Common myeloid progenitor, CD34-positive (primary cell): ENCODE results near the gene QRICH1.

Source experiments
- CTCF ChIA-PET: fragments of 350-600 bp; sonication (Branson Sonifier 250); formaldehyde crosslinking; loops from one replicate; lab custom pipeline; 2021; ENCODE audit warnings: antibody characterized with exemption; lab: Charles Lee
- POLR2A ChIA-PET: fragments of 350-600 bp; sonication (Branson Sonifier 250); formaldehyde crosslinking; loops from one replicate; lab custom pipeline; 2021; ENCODE audit warnings: antibody characterized with exemption; lab: Charles Lee
- DNase-seq, 3 donors: peaks; one replicate each; pipeline versions ENCODE4 v3.0.0 to v3.0.0-alpha.2; 2013
- H3K27ac ChIP-seq, 2 experiments: 1 replicate in 1 of 2; 2 replicates in 1 of 2; pipeline ENCODE4 v1.7.0; 2013; ENCODE audit warnings: inconsistent platforms in 2 of 2, low read length in 2 of 2, mild to moderate bottlenecking in 2 of 2, low read depth in 1 of 2, moderate library complexity in 1 of 2; ENCODE audit not compliant: severe bottlenecking in 2 of 2, insufficient read depth in 1 of 2, poor library complexity in 1 of 2
- H3K27me3 ChIP-seq, 5 experiments: replicated peaks in 2 of 5; 1 replicate in 3 of 5; 2 replicates in 2 of 5; pipeline versions ENCODE4 v1.6.1 to v1.7.0; 2013; ENCODE audit warnings: low read length in 4 of 5, mild to moderate bottlenecking in 2 of 5, moderate library complexity in 2 of 5, inconsistent platforms in 1 of 5; ENCODE audit not compliant: insufficient read depth in 5 of 5, control insufficient read depth in 4 of 5
- H3K36me3 ChIP-seq, 4 experiments: 1 replicate in 2 of 4; 2 replicates in 2 of 4; pipeline versions ENCODE4 v1.6.1 to v1.7.0; 2013; ENCODE audit warnings: low read length in 3 of 4, control low read depth in 1 of 4, mild to moderate bottlenecking in 1 of 4; ENCODE audit not compliant: control insufficient read depth in 4 of 4, insufficient read depth in 4 of 4
- H3K4me1 ChIP-seq, 4 experiments: 1 replicate in 3 of 4; 2 replicates in 1 of 4; pipeline versions ENCODE4 v1.6.1 to v1.7.1; 2013; ENCODE audit warnings: low read length in 3 of 4, mild to moderate bottlenecking in 3 of 4, control low read depth in 1 of 4, inconsistent platforms in 1 of 4, moderate library complexity in 1 of 4; ENCODE audit not compliant: control insufficient read depth in 4 of 4, insufficient read depth in 4 of 4; ENCODE audit errors: control extremely low read depth in 1 of 4
- H3K4me3 ChIP-seq, 7 experiments: 1 replicate in 4 of 7; 2 replicates in 3 of 7; pipeline versions ENCODE4 v1.5.1 to v1.7.0; 2013; ENCODE audit warnings: mild to moderate bottlenecking in 7 of 7, low read length in 6 of 7, moderate library complexity in 6 of 7, inconsistent platforms in 2 of 7, low read depth in 2 of 7, control low read depth in 1 of 7; ENCODE audit not compliant: insufficient read depth in 4 of 7, control insufficient read depth in 1 of 7; ENCODE audit errors: extremely low read depth in 1 of 7
- H3K9me3 ChIP-seq, 5 experiments: 1 replicate in 4 of 5; 2 replicates in 1 of 5; pipeline versions ENCODE4 v1.6.1 to v1.7.1; 2013; ENCODE audit warnings: low read length in 4 of 5, mild to moderate bottlenecking in 2 of 5, inconsistent platforms in 1 of 5, low read depth in 1 of 5, moderate library complexity in 1 of 5; ENCODE audit not compliant: control insufficient read depth in 4 of 5, insufficient read depth in 2 of 5; ENCODE audit errors: control extremely low read depth in 1 of 5
- WGBS: methylation state at CpG from one replicate; pipeline ENCODE4 v1.1.5; 2013; ENCODE audit not compliant: insufficient coverage; 5-methylcytosine and 5-hydroxymethylcytosine counted together

QRICH1 gene

DNA sequence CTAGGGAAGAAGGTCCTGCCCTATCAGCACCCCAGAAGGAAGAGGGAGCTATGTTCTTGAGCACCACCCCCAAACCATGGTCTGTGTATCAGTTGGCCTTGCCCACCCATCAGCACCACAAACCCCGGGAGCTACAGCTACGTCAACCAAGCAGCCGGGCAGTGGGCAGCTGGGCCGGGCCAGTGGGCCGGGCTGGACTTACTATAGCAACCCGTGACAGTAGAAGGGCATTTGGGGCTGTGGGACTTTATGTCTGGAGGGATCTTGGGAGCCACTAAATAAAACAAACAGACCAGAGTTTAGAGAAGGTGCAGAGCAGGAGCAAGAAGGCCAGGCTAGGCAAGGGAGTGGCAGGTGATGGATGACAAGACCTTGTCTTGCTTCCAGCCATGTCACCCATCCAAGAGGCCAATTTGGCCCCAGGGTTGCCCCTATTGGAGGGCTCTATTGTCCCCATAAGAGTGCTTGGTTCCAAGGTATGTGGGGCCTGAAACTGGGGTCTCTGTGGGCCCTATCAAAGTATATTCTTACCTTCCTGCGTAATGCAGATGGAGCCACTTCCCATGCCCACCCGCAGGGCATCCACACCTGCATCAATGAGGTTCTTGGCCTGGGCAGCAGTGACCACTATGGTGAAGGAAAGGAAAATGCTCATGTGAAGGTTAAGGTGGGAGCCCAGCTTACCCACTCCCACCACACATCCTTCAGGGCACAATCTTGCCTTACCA lies 67.9 kb downstream of the QRICH1 start:
- no peaks in the 10 kb centered on the region for H3K27me3 ChIP-seq
- peak overlapping the region in 1 of 2 experiments; percentile 6 for H3K27ac ChIP-seq
- H3K9me3 ChIP-seq, result no peaks in the 10 kb centered on the region
- no peak overlapping the region for H3K4me3 ChIP-seq
- ChIA-PET POLR2A (no interaction called here), CTCF (interaction anchor here (0.7 to 2.6 kb wide), 4 partner anchors 28 to 51 kb away, joined by 3 to 14 read pairs (median 4); partner anchors contain the start of gene P4HTM)
- peaks cover 8 to 63% (median 42%) of the 10 kb centered on the region in 4 experiments for H3K4me1 ChIP-seq
- DNase-seq, result no peak
- 98% methylated on average over 6 of the region's 8 CpGs for WGBS
- peaks cover 5 to 71% (median 43%) of the 10 kb centered on the region in 4 experiments for H3K36me3 ChIP-seq

DNA sequence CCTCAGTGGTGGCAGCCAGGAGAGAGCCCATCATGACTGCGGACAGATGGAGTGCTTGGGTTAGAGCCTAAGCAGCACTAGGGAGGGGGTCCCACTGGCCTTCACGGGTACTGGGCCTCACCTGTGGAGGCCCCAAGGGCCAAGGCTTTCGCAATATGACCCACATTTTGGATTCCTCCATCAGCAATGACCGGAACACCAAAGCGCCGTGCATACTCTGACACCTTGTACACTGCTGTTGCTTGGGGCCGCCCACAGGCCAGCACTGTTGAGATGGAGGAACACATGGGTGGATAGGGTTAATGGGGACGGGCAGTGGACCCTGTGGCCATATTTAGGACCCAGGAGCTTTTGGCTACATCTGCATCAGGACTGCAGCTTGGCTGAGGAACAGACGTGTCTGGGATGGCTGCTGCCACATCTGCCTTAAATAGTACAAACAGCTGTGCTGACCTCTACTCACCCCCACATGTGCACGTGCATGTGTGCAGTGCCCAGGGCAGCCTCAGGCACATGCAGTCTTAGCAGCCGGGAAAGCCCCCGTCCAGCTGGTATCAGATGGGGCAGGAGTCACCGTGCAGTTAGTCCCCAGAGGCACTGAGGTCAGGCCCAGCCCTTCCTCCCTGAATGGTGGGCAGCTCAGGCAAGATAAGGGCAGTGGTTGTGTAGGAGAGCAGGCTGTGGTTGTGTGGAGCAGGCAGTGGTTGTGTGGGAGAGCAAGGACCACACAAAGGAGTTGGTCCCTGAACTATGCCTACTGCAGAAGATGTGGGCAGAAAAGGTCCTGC lies 68.7 kb downstream of the QRICH1 start:
- CTCF ChIA-PET, result interaction anchor here (1.0 to 2.6 kb wide), 6 partner anchors 13 to 107 kb away, joined by 3 to 14 read pairs (median 4); partner anchors contain the start of gene P4HTM
- POLR2A ChIA-PET, result no interaction called here
- peaks cover 3 to 64% (median 37%) of the 10 kb centered on the region in 4 experiments for H3K36me3 ChIP-seq
- DNase-seq, result peak; percentile 47 to 83 (median 73)
- no peak overlapping the region for H3K4me3 ChIP-seq
- peak overlapping the region in 1 of 2 experiments; percentile 20 for H3K27ac ChIP-seq
- H3K4me1 ChIP-seq, result peaks cover 8 to 67% (median 47%) of the 10 kb centered on the region in 4 experiments
- H3K9me3 ChIP-seq, result no peaks in the 10 kb centered on the region
- H3K27me3 ChIP-seq, result no peaks in the 10 kb centered on the region
- WGBS, result 84% methylated on average over 13 of the region's 13 CpGs

DNA sequence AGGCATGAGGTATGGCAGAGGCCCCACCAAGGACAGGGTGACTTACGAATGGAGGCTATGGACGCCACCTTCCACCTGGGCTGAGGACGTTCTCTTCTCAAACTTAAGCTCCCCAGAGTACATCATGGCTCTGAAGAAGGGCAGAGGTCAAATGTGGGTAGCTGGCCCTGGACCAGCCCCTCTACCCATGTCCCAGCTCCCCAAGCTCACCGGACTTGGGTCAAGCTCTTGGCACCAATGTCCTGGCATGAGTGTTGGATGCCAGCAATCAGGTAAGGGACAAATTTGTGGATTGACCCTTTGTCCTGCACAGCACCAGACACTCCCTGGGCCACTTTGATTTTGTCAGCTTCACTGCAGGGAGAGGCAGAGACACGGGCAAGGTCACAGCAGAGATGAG lies 69.4 kb downstream of the QRICH1 start:
- Histone ChIP-seq H3K4me3 (no peak overlapping the region), H3K9me3 (no peaks in the 10 kb centered on the region), H3K36me3 (peaks cover 3 to 60% (median 35%) of the 10 kb centered on the region in 4 experiments), H3K27ac (peak overlapping the region in 1 of 2 experiments; percentile 20), H3K4me1 (peaks cover 14 to 73% (median 52%) of the 10 kb centered on the region in 4 experiments), H3K27me3 (no peaks in the 10 kb centered on the region)
- POLR2A ChIA-PET, result no interaction called here
- CTCF ChIA-PET, result interaction anchor here (0.7 to 2.6 kb wide), 5 partner anchors 12 to 603 kb away, joined by 3 to 14 read pairs (median 4); partner anchors contain the start of gene P4HTM
- WGBS, result 90% methylated on average over 5 of the region's 5 CpGs
- no peak for DNase-seq

DNA sequence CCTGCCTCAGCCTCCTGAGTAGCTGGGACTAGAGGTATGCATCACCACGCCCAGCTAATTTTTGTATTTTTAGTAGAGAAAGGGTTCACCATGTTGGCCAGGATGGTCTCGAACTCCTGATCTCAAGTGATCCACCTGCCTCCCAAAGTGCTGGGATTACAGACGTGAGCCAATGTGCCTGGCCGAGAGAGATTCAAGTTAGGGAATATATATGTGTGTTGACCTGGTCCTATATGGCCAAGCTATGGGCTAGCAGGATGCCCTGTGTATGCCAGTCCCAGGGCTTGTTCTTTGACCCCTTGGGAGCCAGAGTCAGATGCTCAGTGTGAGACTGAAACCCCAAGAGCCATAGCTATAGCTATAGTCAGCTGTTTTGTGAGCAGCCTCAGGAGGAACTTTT lies 70.1 kb downstream of the QRICH1 start:
- no peaks in the 10 kb centered on the region for H3K27me3 ChIP-seq
- CTCF ChIA-PET, result interaction anchor here (1.0 to 2.6 kb wide), 5 partner anchors 10 to 108 kb away, joined by 3 to 14 read pairs (median 4); partner anchors contain the start of gene P4HTM
- no peaks in the 10 kb centered on the region for H3K9me3 ChIP-seq
- H3K36me3 ChIP-seq, result peaks cover 3 to 60% (median 35%) of the 10 kb centered on the region in 4 experiments
- WGBS, result 100% methylated on average over 3 of the region's 4 CpGs
- peaks cover 13 to 74% (median 53%) of the 10 kb centered on the region in 4 experiments for H3K4me1 ChIP-seq
- no peak overlapping the region for H3K4me3 ChIP-seq
- POLR2A ChIA-PET, result no interaction called here
- no peak for DNase-seq
- peak overlapping the region in 1 of 2 experiments; percentile 20 for H3K27ac ChIP-seq

DNA sequence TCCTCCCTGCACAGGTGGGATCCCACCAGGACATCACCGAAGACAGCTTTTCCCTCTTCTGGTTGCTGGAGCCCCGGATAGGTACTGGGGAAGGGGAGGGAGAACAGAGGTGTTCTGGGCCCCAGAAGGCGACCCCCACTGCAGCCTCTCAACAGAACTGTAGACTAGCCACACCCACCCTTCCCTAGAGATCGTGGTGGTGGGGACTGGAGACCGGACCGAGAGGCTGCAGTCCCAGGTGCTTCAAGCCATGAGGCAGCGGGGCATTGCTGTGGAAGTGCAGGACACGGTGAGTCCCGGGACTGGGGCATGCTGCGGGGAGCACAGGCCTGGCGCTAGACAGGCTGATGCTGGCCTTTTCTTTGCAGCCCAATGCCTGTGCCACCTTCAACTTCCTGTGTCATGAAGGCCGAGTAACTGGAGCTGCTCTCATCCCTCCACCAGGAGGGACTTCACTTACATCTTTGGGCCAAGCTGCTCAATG lies 71.1 kb downstream of the QRICH1 start:
- Histone ChIP-seq H3K27ac (peak overlapping the region; percentile 95 to 98), H3K36me3 (peaks cover 3 to 51% (median 35%) of the 10 kb centered on the region in 4 experiments), H3K9me3 (no peaks in the 10 kb centered on the region), H3K4me3 (peak overlapping the region; percentile 73 to 94 (median 82)), H3K4me1 (peaks cover 6 to 70% (median 48%) of the 10 kb centered on the region in 4 experiments), H3K27me3 (no peaks in the 10 kb centered on the region)
- DNase-seq, result no peak
- 48% methylated on average over 8 of the region's 12 CpGs for WGBS
- CTCF ChIA-PET, result interaction anchor here (0.7 to 10.2 kb wide), 6 partner anchors 8 to 69 kb away, joined by 3 to 94 read pairs (median 6); partner anchors contain the start of genes P4HTM and WDR6
- POLR2A ChIA-PET, result interaction anchor here (1.9 to 3.9 kb wide), 5 partner anchors 16 to 71 kb away, joined by 9 to 42 read pairs (median 13); partner anchors contain the start of genes P4HTM, QRICH1 and WDR6

DNA sequence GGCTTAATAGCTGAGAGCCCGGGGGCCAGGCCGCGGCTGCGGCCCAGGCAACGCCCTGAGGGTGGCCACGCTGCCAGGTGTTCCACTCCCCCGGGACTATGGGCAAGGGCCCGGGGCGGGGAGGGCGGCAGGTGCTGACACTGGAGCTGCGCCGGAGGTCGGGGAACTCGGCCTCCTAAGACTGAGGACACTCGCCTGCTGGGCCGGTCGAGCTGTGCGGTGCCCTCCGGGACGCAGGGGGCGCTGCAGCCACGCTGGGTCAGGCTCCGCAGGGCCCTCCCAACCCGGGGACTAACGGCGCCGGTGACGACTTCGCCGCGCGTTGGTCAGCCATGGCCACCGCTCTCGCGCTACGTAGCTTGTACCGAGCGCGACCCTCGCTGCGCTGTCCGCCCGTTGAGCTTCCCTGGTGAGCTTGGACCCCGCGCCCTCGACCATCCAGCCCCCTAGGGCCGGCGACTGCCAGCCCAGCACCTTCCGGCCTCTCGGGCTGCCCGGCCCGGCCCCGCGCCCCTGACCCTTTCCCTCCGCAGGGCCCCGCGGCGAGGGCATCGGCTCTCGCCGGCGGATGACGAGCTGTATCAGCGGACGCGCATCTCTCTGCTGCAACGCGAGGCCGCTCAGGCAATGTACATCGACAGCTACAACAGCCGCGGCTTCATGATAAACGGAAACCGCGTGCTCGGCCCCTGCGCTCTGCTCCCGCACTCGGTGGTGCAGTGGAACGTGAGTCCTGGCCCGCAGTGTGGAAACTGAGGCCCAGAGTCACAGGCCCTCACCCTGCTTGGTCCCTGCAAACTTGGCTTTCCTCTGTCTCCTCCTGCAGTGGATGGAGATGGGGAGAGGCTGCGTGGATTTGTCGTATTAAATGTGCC lies 71.8 kb downstream of the QRICH1 start, which contains the start of gene NDUFAF3:
TSS of gene NDUFAF3 (plus strand) at position 309 of the 875 bp plus-strand sequence. CDS start at position 333, 24 bp downstream.
- ChIA-PET CTCF (interaction anchor here (0.6 to 10.2 kb wide), 12 partner anchors 9 to 149 kb away, joined by 3 to 94 read pairs (median 5); partner anchors contain the start of genes KLHDC8B, P4HTM and WDR6), POLR2A (interaction anchor here (0.6 to 3.9 kb wide), 14 partner anchors 7 to 143 kb away, joined by 3 to 42 read pairs (median 6); partner anchors contain the start of genes IMPDH2, P4HTM, QARS1 and QRICH1)
- Histone ChIP-seq H3K27me3 (no peaks in the 10 kb centered on the region), H3K27ac (peak within 1 kb of the TSS; percentile 95 to 98), H3K9me3 (no peaks in the 10 kb centered on the region), H3K36me3 (peaks cover 3 to 44% (median 32%) of the 10 kb centered on the region in 4 experiments), H3K4me1 (peaks cover 6 to 70% (median 52%) of the 10 kb centered on the region in 4 experiments), H3K4me3 (peak within 1 kb of the TSS; percentile 73 to 94 (median 82))
- WGBS, result under 1% methylated on average over 82 of the region's 83 CpGs
- DNase-seq, result peak; percentile 91 to 93 (median 92)
